ENCODE data around the gene RYR2. TPM values are rescaled to one million over a fixed set of nuclear protein-coding genes. Genes with fewer than 3 reads are reported as not detected.

RYR2 gene
- polyA plus RNA-seq, 1 of the 3 experiments (the other 2 are of a cell fraction), result under 0.01 TPM

GRCh38 chr1:237353918-237354317 lies 311.9 kb downstream of the RYR2 start:
- 63% methylated on average over 4 of the region's 4 CpGs for WGBS (ENCODE audit: low lambda C conversion rate)
- no peak for TF ChIP-seq ELF1 (IDR thresholded peaks at IDR 0.05)
- no peak for TF ChIP-seq POLR2AphosphoS5 (IDR thresholded peaks at IDR 0.05; ENCODE audit: low read depth, low read length)
- TF ChIP-seq USF2 (IDR thresholded peaks at IDR 0.05; ENCODE audit: borderline replicate concordance, low read depth, low read length), result no peak
- no peak for TF ChIP-seq CHD2 (IDR thresholded peaks at IDR 0.05; ENCODE audit: low read length, partially characterized antibody)
- no peak for TF ChIP-seq FOXJ3 (CRISPR knock-in tag; IDR thresholded peaks at IDR 0.05)
- TF ChIP-seq, protein P1, sequence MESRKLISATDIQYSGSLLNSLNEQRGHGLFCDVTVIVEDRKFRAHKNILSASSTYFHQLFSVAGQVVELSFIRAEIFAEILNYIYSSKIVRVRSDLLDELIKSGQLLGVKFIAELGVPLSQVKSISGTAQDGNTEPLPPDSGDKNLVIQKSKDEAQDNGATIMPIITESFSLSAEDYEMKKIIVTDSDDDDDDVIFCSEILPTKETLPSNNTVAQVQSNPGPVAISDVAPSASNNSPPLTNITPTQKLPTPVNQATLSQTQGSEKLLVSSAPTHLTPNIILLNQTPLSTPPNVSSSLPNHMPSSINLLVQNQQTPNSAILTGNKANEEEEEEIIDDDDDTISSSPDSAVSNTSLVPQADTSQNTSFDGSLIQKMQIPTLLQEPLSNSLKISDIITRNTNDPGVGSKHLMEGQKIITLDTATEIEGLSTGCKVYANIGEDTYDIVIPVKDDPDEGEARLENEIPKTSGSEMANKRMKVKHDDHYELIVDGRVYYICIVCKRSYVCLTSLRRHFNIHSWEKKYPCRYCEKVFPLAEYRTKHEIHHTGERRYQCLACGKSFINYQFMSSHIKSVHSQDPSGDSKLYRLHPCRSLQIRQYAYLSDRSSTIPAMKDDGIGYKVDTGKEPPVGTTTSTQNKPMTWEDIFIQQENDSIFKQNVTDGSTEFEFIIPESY (IDR thresholded peaks at IDR 0.05; ENCODE audit: borderline replicate concordance, low read depth), result no peak
- no peak for TF ChIP-seq NRF1 (IDR thresholded peaks at IDR 0.05; ENCODE audit: low read depth, low read length)
- TF ChIP-seq RFX5 (IDR thresholded peaks at IDR 0.05; ENCODE audit: low read length), result no peak
- TF ChIP-seq SMC3 (IDR thresholded peaks at IDR 0.05; ENCODE audit: low read depth, low read length), result no peak
- no peak for TF ChIP-seq TEAD4 (IDR thresholded peaks at IDR 0.05; ENCODE audit: borderline replicate concordance, insufficient read depth)
- TF ChIP-seq TCF12 (IDR thresholded peaks at IDR 0.05), result no peak
- no peak for TF ChIP-seq YY1 (IDR thresholded peaks at IDR 0.05; ENCODE audit: low read depth)
- 0 out of 2 replicates have a peak, but pooled peaks cover 6% of the 10 kb centered on the region for H3K9me3 ChIP-seq
- H4K20me1 ChIP-seq (ENCODE audit: insufficient read depth), result no peaks in the 10 kb centered on the region
- no peak overlapping the region for H3K9ac ChIP-seq
- H2AFZ ChIP-seq (ENCODE audit: low read depth), result no peak overlapping the region
- no peaks in the 10 kb centered on the region for H3F3A ChIP-seq (replicated peaks; ENCODE audit: insufficient read depth)
- DNase-seq, result no peak
- H3K27me3 ChIP-seq (ENCODE audit: insufficient read depth), result no peaks in the 10 kb centered on the region
- H3K36me3 ChIP-seq (replicated peaks in 1 of 2; ENCODE audit: control insufficient read depth in 1 of 2, insufficient read depth in 2 of 2, low read length in 1 of 2), result no peaks in the 10 kb centered on the region
- H3K4me2 ChIP-seq, result no peak overlapping the region
- ChIA-PET CTCF (interaction anchor here (1.4 kb wide), 1 partner anchor 13 kb away, joined by 3 read pairs; no protein-coding TSS in a partner anchor), POLR2A (no interaction called here)
- no peak overlapping the region for H3K4me3 ChIP-seq (ENCODE audit: low read depth in 2 of 2, low read length in 1 of 2)
- H3K4me1 ChIP-seq (ENCODE audit: control insufficient read depth in 1 of 2, insufficient read depth in 2 of 2, low read depth in 1 of 2, low read length in 1 of 2), result no peaks in the 10 kb centered on the region; a peak in 1 of 4 replicates
- H3K79me2 ChIP-seq (ENCODE audit: insufficient read depth), result no peaks in the 10 kb centered on the region
- H3K9me2 ChIP-seq, result peaks cover 3% of the 10 kb centered on the region; the same call in 1 of the 2 replicates
- no peak overlapping the region for H3K27ac ChIP-seq (ENCODE audit: low read depth in 2 of 2, low read length in 1 of 2)

- Histone ChIP-seq H3K27me3 (ENCODE audit: insufficient read depth) (no peaks in the 10 kb centered on the region), H3K9ac (no peak overlapping the region), H3K4me3 (ENCODE audit: low read depth in 2 of 2, low read length in 1 of 2) (no peak overlapping the region), H4K20me1 (ENCODE audit: insufficient read depth) (no peaks in the 10 kb centered on the region), H3K79me2 (ENCODE audit: insufficient read depth) (no peaks in the 10 kb centered on the region), H3F3A (replicated peaks; ENCODE audit: insufficient read depth) (no peaks in the 10 kb centered on the region), H3K4me1 (ENCODE audit: control insufficient read depth in 1 of 2, insufficient read depth in 2 of 2, low read depth in 1 of 2, low read length in 1 of 2) (no peaks in the 10 kb centered on the region; a peak in 1 of 4 replicates), H3K9me3 (0 out of 2 replicates have a peak, but pooled peaks cover 2% of the 10 kb centered on the region), H3K9me2 (peaks cover 3% of the 10 kb centered on the region; the same call in 1 of the 2 replicates), H3K27ac (ENCODE audit: low read depth in 2 of 2, low read length in 1 of 2) (no peak overlapping the region; a peak in 1 of 4 replicates), H3K4me2 (no peak overlapping the region), H2AFZ (ENCODE audit: low read depth) (no peak overlapping the region), H3K36me3 (replicated peaks in 1 of 2; ENCODE audit: control insufficient read depth in 1 of 2, insufficient read depth in 2 of 2, low read length in 1 of 2) (no peaks in the 10 kb centered on the region)
- ChIA-PET CTCF (interaction anchor here (1.4 kb wide), 1 partner anchor 12 kb away, joined by 3 read pairs; no protein-coding TSS in a partner anchor), POLR2A (no interaction called here)
- 6% methylated on average over 1 of the region's 1 CpG for WGBS (ENCODE audit: low lambda C conversion rate)
- no peak for DNase-seq
- TF ChIP-seq FOXM1 (IDR thresholded peaks at IDR 0.05; ENCODE audit: low read depth) (no peak), CTCF (IDR thresholded peaks at IDR 0.05) (no peak), JUND (IDR thresholded peaks at IDR 0.05) (no peak), MEF2A (IDR thresholded peaks at IDR 0.05; ENCODE audit: borderline replicate concordance, low read depth) (no peak), EZH2phosphoT487 (IDR thresholded peaks at IDR 0.05; ENCODE audit: borderline replicate concordance, low read depth) (no peak), GATA2 (CRISPR knock-in tag; IDR thresholded peaks at IDR 0.05) (no peak), EP300 (IDR thresholded peaks at IDR 0.05; ENCODE audit: borderline replicate concordance in 1 of 2, low read depth in 1 of 2, low read length in 1 of 2) (no peak), NRF1 (IDR thresholded peaks at IDR 0.05; ENCODE audit: low read depth, low read length) (no peak), NFIC (IDR thresholded peaks at IDR 0.05; ENCODE audit: borderline replicate concordance) (no peak), TEAD4 (IDR thresholded peaks at IDR 0.05; ENCODE audit: borderline replicate concordance, insufficient read depth) (no peak), TAF1 (IDR thresholded peaks at IDR 0.05; ENCODE audit: borderline replicate concordance, low read depth, low read length) (no peak), RAD21 (IDR thresholded peaks at IDR 0.05; ENCODE audit: low read length) (no peak)
- TF ChIP-seq, protein P2, sequence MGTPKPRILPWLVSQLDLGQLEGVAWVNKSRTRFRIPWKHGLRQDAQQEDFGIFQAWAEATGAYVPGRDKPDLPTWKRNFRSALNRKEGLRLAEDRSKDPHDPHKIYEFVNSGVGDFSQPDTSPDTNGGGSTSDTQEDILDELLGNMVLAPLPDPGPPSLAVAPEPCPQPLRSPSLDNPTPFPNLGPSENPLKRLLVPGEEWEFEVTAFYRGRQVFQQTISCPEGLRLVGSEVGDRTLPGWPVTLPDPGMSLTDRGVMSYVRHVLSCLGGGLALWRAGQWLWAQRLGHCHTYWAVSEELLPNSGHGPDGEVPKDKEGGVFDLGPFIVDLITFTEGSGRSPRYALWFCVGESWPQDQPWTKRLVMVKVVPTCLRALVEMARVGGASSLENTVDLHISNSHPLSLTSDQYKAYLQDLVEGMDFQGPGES (IDR thresholded peaks at IDR 0.05; ENCODE audit: low read depth, low read length), result no peak
Measured at GRCh38 chr1:237355022-237355421, 313.0 kb downstream of the RYR2 start.

Measured in SK-N-SH (cell line).